M059J (cell line): ENCODE measurements around the gene TMEM209. TPM values are rescaled to one million over a fixed set of nuclear protein-coding genes. Genes with fewer than 3 reads are reported as not detected.

ENCODE experiments used
- DNase-seq: peaks from one replicate; pipeline ENCODE4 v3.0.0-alpha.2; 2012; ENCODE audit warnings: low read depth
- total RNA-seq: library from RNA; depleted of rRNA; stranded (reverse); fragments of >200 nt; shearing (Covaris generic); gene quantifications from 2 replicates; pipeline ENCODE4 v1.2.3, GENCODE V29; 2014

TMEM209 gene
- total RNA-seq, 1 experiment from 2014 or later, result 28.9 TPM

- DNase-seq, result no peak
These were observed 61.3 kb downstream of the TMEM209 start for GRCh38 chr7:130143986-130144311.

- no peak for DNase-seq
These were observed 61.9 kb downstream of the TMEM209 start for GRCh38 chr7:130143334-130143732.

- DNase-seq, result no peak
These were observed 62.4 kb downstream of the TMEM209 start for GRCh38 chr7:130142654-130143333.

- no peak for DNase-seq
These were observed 63.1 kb downstream of the TMEM209 start for GRCh38 chr7:130141884-130142653.

- no peak for DNase-seq
These were observed 63.9 kb downstream of the TMEM209 start for GRCh38 chr7:130141161-130141883.

GRCh38 chr7:130140551-130141160 is 64.5 kb downstream of the TMEM209 start:
- DNase-seq, result no peak

GRCh38 chr7:130139193-130139960 is 65.8 kb downstream of the TMEM209 start:
- DNase-seq, result no peak

- DNase-seq, result no peak
These were observed 68.0 kb downstream of the TMEM209 start for GRCh38 chr7:130137207-130137606.

- DNase-seq, result peak; percentile 25
These were observed 68.5 kb downstream of the TMEM209 start for GRCh38 chr7:130136579-130137167.

GRCh38 chr7:130135208-130136205 is 69.7 kb downstream of the TMEM209 start:
- peak; percentile 67 for DNase-seq

- no peak for DNase-seq
These were observed 70.5 kb downstream of the TMEM209 start for GRCh38 chr7:130134726-130135125.

GRCh38 chr7:130134106-130134636 is 71.0 kb downstream of the TMEM209 start:
- DNase-seq, result no peak

GRCh38 chr7:130133029-130133782 is 72.0 kb downstream of the TMEM209 start:
- no peak for DNase-seq

GRCh38 chr7:130131964-130132875 is 73.0 kb downstream of the TMEM209 start:
- DNase-seq, result no peak

GRCh38 chr7:130131191-130131834 is 73.9 kb downstream of the TMEM209 start:
- no peak for DNase-seq

- no peak for DNase-seq
These were observed 76.2 kb downstream of the TMEM209 start for GRCh38 chr7:130129011-130129411.

GRCh38 chr7:130127821-130128317 is 77.3 kb downstream of the TMEM209 start:
- DNase-seq, result peak; percentile 74
